SK-N-SH treated with all-trans-retinoic acid at 6 μM for 48 hours (cell line): ENCODE results near the gene COL6A3.

Experiments
- ISL1 ChIP-seq: fragments of 250-450 bp; sonication (Bioruptor Pico); IDR thresholded peaks from 2 replicates; pipeline ENCODE4 v2.1.2; 2022; ENCODE audit warnings: mild to moderate bottlenecking, moderate library complexity
- OSR1 ChIP-seq: fragments of 250-450 bp; sonication (Bioruptor Pico); IDR thresholded peaks from 2 replicates; pipeline ENCODE4 v1.8.0; 2022; ENCODE audit warnings: moderate library complexity, mild to moderate bottlenecking, inconsistent platforms
- RARB ChIP-seq: fragments of 250-450 bp; sonication (Bioruptor Pico); IDR thresholded peaks from 2 replicates; pipeline ENCODE4 v1.8.0; 2021; ENCODE audit warnings: mild to moderate bottlenecking, moderate library complexity
- ZFP30 ChIP-seq: fragments of 450-650 bp; formaldehyde crosslinking; IDR thresholded peaks from 2 replicates; pipeline ENCODE4 v1.5.0; 2022; ENCODE audit warnings: mild to moderate bottlenecking, moderate library complexity
- TF ChIP-seq, protein P1 (sequence below): fragments of 250-450 bp; sonication (Bioruptor Pico); IDR thresholded peaks from 2 replicates; pipeline ENCODE4 v1.5.1; 2020; ENCODE audit warnings: low read depth, mild to moderate bottlenecking, moderate library complexity
- TF ChIP-seq, protein P2 (sequence below): fragments of 250-450 bp; sonication (Bioruptor Pico); IDR thresholded peaks from 2 replicates; pipeline ENCODE4 v1.8.0; 2020; ENCODE audit warnings: mild to moderate bottlenecking, moderate library complexity, borderline replicate concordance

DNA sequence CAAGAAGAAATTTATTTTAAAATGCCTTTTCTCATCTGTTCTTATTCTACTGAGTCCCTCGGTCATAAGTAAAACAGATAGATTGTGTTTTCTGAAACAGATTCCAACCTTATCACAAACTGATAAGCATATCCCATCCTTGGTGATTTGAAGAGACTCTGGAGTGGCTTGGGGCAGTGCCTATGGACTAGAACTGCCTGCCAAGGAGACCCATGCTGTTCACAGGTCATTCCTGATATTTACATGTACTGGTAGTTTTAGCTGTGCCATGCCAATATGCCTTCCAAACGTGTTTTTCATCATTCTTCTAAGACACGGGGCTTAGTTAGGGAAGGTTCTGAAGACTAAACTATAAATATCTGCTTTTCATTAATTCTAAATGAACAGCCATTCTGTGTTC is 11.4 kb upstream of the COL6A3 start:
- TF ChIP-seq RARB, result no peak
- TF ChIP-seq, protein P1, sequence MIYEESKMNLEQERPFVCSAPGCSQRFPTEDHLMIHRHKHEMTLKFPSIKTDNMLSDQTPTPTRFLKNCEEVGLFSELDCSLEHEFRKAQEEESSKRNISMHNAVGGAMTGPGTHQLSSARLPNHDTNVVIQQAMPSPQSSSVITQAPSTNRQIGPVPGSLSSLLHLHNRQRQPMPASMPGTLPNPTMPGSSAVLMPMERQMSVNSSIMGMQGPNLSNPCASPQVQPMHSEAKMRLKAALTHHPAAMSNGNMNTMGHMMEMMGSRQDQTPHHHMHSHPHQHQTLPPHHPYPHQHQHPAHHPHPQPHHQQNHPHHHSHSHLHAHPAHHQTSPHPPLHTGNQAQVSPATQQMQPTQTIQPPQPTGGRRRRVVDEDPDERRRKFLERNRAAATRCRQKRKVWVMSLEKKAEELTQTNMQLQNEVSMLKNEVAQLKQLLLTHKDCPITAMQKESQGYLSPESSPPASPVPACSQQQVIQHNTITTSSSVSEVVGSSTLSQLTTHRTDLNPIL (CRISPR knock-in tag), result no peak
- TF ChIP-seq ZFP30 (CRISPR knock-in tag), result no peak
- no peak for TF ChIP-seq OSR1 (CRISPR knock-in tag)
- TF ChIP-seq, protein P2, sequence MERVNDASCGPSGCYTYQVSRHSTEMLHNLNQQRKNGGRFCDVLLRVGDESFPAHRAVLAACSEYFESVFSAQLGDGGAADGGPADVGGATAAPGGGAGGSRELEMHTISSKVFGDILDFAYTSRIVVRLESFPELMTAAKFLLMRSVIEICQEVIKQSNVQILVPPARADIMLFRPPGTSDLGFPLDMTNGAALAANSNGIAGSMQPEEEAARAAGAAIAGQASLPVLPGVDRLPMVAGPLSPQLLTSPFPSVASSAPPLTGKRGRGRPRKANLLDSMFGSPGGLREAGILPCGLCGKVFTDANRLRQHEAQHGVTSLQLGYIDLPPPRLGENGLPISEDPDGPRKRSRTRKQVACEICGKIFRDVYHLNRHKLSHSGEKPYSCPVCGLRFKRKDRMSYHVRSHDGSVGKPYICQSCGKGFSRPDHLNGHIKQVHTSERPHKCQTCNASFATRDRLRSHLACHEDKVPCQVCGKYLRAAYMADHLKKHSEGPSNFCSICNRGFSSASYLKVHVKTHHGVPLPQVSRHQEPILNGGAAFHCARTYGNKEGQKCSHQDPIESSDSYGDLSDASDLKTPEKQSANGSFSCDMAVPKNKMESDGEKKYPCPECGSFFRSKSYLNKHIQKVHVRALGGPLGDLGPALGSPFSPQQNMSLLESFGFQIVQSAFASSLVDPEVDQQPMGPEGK (CRISPR knock-in tag), result no peak
- no peak for TF ChIP-seq ISL1
